Measurements from ENCODE around the gene SUPT20H. TPM values are rescaled to one million over a fixed set of nuclear protein-coding genes. Genes with fewer than 3 reads are reported as not detected.

The SUPT20H gene
- total RNA-seq, 1 donor from 2014 or later: 56.1 TPM

DNA sequence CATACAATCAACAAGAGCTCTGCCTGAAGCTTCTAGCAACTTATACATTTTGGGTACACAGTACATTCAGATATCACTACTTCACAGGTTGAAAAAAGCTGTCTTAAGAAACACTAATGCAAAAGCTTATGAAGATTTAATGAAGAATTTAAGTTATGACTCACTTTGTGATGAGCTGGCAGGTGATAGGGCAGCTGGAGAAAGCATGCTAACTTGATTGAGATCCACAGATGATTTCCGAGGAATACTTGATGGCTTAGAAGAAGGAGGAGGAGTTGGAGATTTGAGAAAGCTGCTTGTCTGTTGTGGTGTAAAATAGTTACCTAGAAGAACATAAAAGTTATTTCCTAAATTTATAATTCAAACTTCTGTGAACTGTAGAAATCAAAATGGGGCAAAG is 35.6 kb downstream of the SUPT20H start:
- Mint-ChIP-seq H3K9me3 (ENCODE audit: unreplicated experiment) (no peaks in the 10 kb centered on the region), H3K27me3 (ENCODE audit: unreplicated experiment) (no peaks in the 10 kb centered on the region), H3K4me3 (ENCODE audit: unreplicated experiment) (no peak overlapping the region), H3K36me3 (ENCODE audit: low read depth, unreplicated experiment) (peaks cover 11% of the 10 kb centered on the region), H3K4me1 (ENCODE audit: unreplicated experiment) (no peaks in the 10 kb centered on the region), H3K27ac (ENCODE audit: unreplicated experiment) (no peak overlapping the region)
- DNase-seq (ENCODE audit: low spot score): no peak
- TF ChIP-seq, protein P1, sequence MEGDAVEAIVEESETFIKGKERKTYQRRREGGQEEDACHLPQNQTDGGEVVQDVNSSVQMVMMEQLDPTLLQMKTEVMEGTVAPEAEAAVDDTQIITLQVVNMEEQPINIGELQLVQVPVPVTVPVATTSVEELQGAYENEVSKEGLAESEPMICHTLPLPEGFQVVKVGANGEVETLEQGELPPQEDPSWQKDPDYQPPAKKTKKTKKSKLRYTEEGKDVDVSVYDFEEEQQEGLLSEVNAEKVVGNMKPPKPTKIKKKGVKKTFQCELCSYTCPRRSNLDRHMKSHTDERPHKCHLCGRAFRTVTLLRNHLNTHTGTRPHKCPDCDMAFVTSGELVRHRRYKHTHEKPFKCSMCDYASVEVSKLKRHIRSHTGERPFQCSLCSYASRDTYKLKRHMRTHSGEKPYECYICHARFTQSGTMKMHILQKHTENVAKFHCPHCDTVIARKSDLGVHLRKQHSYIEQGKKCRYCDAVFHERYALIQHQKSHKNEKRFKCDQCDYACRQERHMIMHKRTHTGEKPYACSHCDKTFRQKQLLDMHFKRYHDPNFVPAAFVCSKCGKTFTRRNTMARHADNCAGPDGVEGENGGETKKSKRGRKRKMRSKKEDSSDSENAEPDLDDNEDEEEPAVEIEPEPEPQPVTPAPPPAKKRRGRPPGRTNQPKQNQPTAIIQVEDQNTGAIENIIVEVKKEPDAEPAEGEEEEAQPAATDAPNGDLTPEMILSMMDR (IDR thresholded peaks at IDR 0.05; ENCODE audit: unreplicated experiment): no peak

- no peak overlapping the region for H3K4me3 Mint-ChIP-seq (ENCODE audit: unreplicated experiment)
- no peaks in the 10 kb centered on the region for H3K4me1 Mint-ChIP-seq (ENCODE audit: unreplicated experiment)
- no peaks in the 10 kb centered on the region for H3K27me3 Mint-ChIP-seq (ENCODE audit: unreplicated experiment)
- no peaks in the 10 kb centered on the region for H3K9me3 Mint-ChIP-seq (ENCODE audit: unreplicated experiment)
- peaks cover 17% of the 10 kb centered on the region for H3K36me3 Mint-ChIP-seq (ENCODE audit: low read depth, unreplicated experiment)
- TF ChIP-seq, protein P1 (IDR thresholded peaks at IDR 0.05; ENCODE audit: unreplicated experiment): no peak
- DNase-seq (ENCODE audit: low spot score): no peak
- no peak overlapping the region for H3K27ac Mint-ChIP-seq (ENCODE audit: unreplicated experiment)
These were observed 44.9 kb downstream of the SUPT20H start for GRCh38 chr13:37014609-37015008.

- H3K4me3 Mint-ChIP-seq (ENCODE audit: unreplicated experiment): no peak overlapping the region
- H3K9me3 Mint-ChIP-seq (ENCODE audit: unreplicated experiment): no peaks in the 10 kb centered on the region
- no peaks in the 10 kb centered on the region for H3K4me1 Mint-ChIP-seq (ENCODE audit: unreplicated experiment)
- H3K36me3 Mint-ChIP-seq (ENCODE audit: low read depth, unreplicated experiment): peaks cover 18% of the 10 kb centered on the region
- DNase-seq (ENCODE audit: low spot score): no peak
- TF ChIP-seq, protein P1 (IDR thresholded peaks at IDR 0.05; ENCODE audit: unreplicated experiment): no peak
- no peak overlapping the region for H3K27ac Mint-ChIP-seq (ENCODE audit: unreplicated experiment)
- H3K27me3 Mint-ChIP-seq (ENCODE audit: unreplicated experiment): no peaks in the 10 kb centered on the region
These were observed 47.7 kb downstream of the SUPT20H start for GRCh38 chr13:37011788-37012187.

DNA sequence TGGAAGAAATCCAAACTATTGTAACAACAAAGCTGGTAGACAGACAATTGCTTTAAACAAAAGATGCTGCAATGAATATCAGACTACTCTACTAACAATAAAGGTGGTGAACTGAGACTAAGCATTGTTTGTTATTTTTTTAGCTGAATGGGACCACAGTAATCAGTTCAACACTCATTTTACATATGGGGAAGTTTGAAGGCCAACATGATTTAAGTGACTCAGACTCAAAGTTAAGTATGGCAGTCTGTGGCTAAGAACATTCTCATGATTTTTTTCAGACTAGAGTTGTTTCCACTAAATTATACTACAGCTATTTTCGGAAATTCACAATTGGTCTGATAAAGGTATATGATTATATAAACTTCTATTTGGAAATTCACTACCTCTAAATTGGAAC is 48.5 kb downstream of the SUPT20H start:
- TF ChIP-seq, protein P1 (IDR thresholded peaks at IDR 0.05; ENCODE audit: unreplicated experiment): no peak
- Mint-ChIP-seq H3K9me3 (ENCODE audit: unreplicated experiment) (no peaks in the 10 kb centered on the region), H3K27me3 (ENCODE audit: unreplicated experiment) (no peaks in the 10 kb centered on the region), H3K27ac (ENCODE audit: unreplicated experiment) (no peak overlapping the region), H3K36me3 (ENCODE audit: low read depth, unreplicated experiment) (peaks cover 17% of the 10 kb centered on the region), H3K4me3 (ENCODE audit: unreplicated experiment) (no peak overlapping the region), H3K4me1 (ENCODE audit: unreplicated experiment) (no peaks in the 10 kb centered on the region)
- DNase-seq (ENCODE audit: low spot score): no peak

- H3K9me3 Mint-ChIP-seq (ENCODE audit: unreplicated experiment): no peaks in the 10 kb centered on the region
- DNase-seq (ENCODE audit: low spot score): no peak
- H3K4me3 Mint-ChIP-seq (ENCODE audit: unreplicated experiment): no peak overlapping the region
- TF ChIP-seq, protein P1 (IDR thresholded peaks at IDR 0.05; ENCODE audit: unreplicated experiment): no peak
- H3K27me3 Mint-ChIP-seq (ENCODE audit: unreplicated experiment): no peaks in the 10 kb centered on the region
- no peaks in the 10 kb centered on the region for H3K4me1 Mint-ChIP-seq (ENCODE audit: unreplicated experiment)
- peaks cover 12% of the 10 kb centered on the region for H3K36me3 Mint-ChIP-seq (ENCODE audit: low read depth, unreplicated experiment)
- H3K27ac Mint-ChIP-seq (ENCODE audit: unreplicated experiment): no peak overlapping the region
These were observed 49.1 kb downstream of the SUPT20H start for GRCh38 chr13:37010424-37010823.

Measured in endothelial cell (in vitro differentiated cells).